Right ventricle myocardium superior (tissue), 1 donor: ENCODE measurements around the gene UBE3D. TPM values are rescaled to one million over a fixed set of nuclear protein-coding genes. Genes with fewer than 3 reads are reported as not detected.
"Not testable (repeated sequence)": the region's sequence is repeated elsewhere in the genome, so short reads cannot be mapped to it uniquely, and the experiment has no call there.

Experiments
- ATAC-seq: fragments of 200-7000 bp; cut with Tn5 transposase; one replicate; pipeline ENCODE4 v1.9.1; 2020; ENCODE audit warnings: mild to moderate bottlenecking; ENCODE audit not compliant: poor library complexity
- DNase-seq: peaks from one replicate; pipeline ENCODE4 v3.0.0-alpha.2; 2020
- intact Hi-C: fragments of 100-400 bp; cut with DNase I; formaldehyde crosslinking; loops from one replicate; pipeline ENCODE4 v1.11.2; 2022
- total RNA-seq: library from RNA; stranded (reverse); fragmentation: NEBNext Ultra II Directional; extraction: Animal tissue kit (Norgen Biotek cat#: 25700); gene quantifications from one replicate; pipeline ENCODE4 v1.2.1, GENCODE V29; 2021
- donor health status: DM: no; HTN: yes; CAD: no; lungs with severe emphysema.

Gene UBE3D
- total RNA-seq, 1 donor from 2014 or later = 2.7 TPM

GRCh38 chr6:82894653-82895259 lies 170.9 kb downstream of the UBE3D start:
- intact Hi-C loops = no loop called here
- DNase-seq (no peak), ATAC-seq (no peak)

GRCh38 chr6:82893889-82894652 lies 171.6 kb downstream of the UBE3D start:
- DNase-seq (no peak), ATAC-seq (no peak)
- intact Hi-C loops = no loop called here

- intact Hi-C loops, DNase-seq, ATAC-seq: not testable (repeated sequence)
Observed at GRCh38 chr6:82891503-82891902, 174.1 kb downstream of the UBE3D start.

GRCh38 chr6:82891076-82891475 lies 174.6 kb downstream of the UBE3D start:
- intact Hi-C loops = no loop called here
- DNase-seq (no peak), ATAC-seq (no peak)

- no peak for ATAC-seq
- no peak for DNase-seq
- intact Hi-C loops = no loop called here
Observed at GRCh38 chr6:82890240-82890639, 175.4 kb downstream of the UBE3D start.

GRCh38 chr6:82889143-82889542 lies 176.5 kb downstream of the UBE3D start:
- DNase-seq (no peak), ATAC-seq (no peak)
- intact Hi-C loops = no loop called here

GRCh38 chr6:82882363-82883023 lies 183.1 kb downstream of the UBE3D start:
- intact Hi-C loops = no loop called here
- no peak for DNase-seq
- no peak for ATAC-seq

- ATAC-seq = no peak
- intact Hi-C loops = no loop called here
Observed at GRCh38 chr6:82881519-82881918, 184.1 kb downstream of the UBE3D start.

GRCh38 chr6:82878812-82879211 lies 186.8 kb downstream of the UBE3D start:
- intact Hi-C loops = no loop called here
- ATAC-seq = no peak
- no peak for DNase-seq

More at GRCh38 chr6:82881519-82881918, 184.1 kb downstream of the UBE3D start:
- no peak for DNase-seq

- DNase-seq (no peak), ATAC-seq (no peak)
- intact Hi-C loops = no loop called here
Observed at GRCh38 chr6:82877213-82878195, 188.1 kb downstream of the UBE3D start.

- intact Hi-C loops = no loop called here
- DNase-seq (no peak), ATAC-seq (no peak)
Observed at GRCh38 chr6:82875573-82876185, 190.0 kb downstream of the UBE3D start.

GRCh38 chr6:82874867-82875266 lies 190.8 kb downstream of the UBE3D start:
- DNase-seq = no peak
- intact Hi-C loops = no loop called here

GRCh38 chr6:82872185-82872584 lies 193.5 kb downstream of the UBE3D start:
- DNase-seq (no peak), ATAC-seq (no peak)
- intact Hi-C loops = no loop called here

More at GRCh38 chr6:82874867-82875266, 190.8 kb downstream of the UBE3D start:
- no peak for ATAC-seq

- ATAC-seq = no peak
- intact Hi-C loops = no loop called here
- no peak for DNase-seq
Observed at GRCh38 chr6:82870582-82871172, 195.0 kb downstream of the UBE3D start.

GRCh38 chr6:82869493-82869892 lies 196.1 kb downstream of the UBE3D start:
- no peak for DNase-seq
- intact Hi-C loops = no loop called here
- ATAC-seq = no peak

- DNase-seq = no peak
- ATAC-seq = no peak
- intact Hi-C loops = no loop called here
Observed at GRCh38 chr6:82867946-82868345, 197.7 kb downstream of the UBE3D start.

- DNase-seq = no peak
- ATAC-seq = no peak
- intact Hi-C loops = no loop called here
Observed at GRCh38 chr6:82866446-82866845, 199.2 kb downstream of the UBE3D start.

- no peak for ATAC-seq
- DNase-seq = no peak
- intact Hi-C loops = no loop called here
Observed at GRCh38 chr6:82865461-82865860, 200.2 kb downstream of the UBE3D start.
